PC-3 (cell line): Measurements from ENCODE around the gene AGAP3.

Source experiments
- EZH2 ChIP-seq: fragments of 300-600 bp; sonication (generic); IDR thresholded peaks from one replicate; pipeline ENCODE4 v1.6.1; 2017; ENCODE audit warnings: antibody characterized with exemption, mild to moderate bottlenecking, low read length; ENCODE audit not compliant: unreplicated experiment
- EZH2phosphoT487 ChIP-seq: fragments of 300-600 bp; sonication (generic); IDR thresholded peaks from 2 replicates; pipeline ENCODE4 v1.6.1; 2018; ENCODE audit warnings: mild to moderate bottlenecking, antibody characterized with exemption, low read length, borderline replicate concordance
- TF ChIP-seq, protein P1 (sequence below): fragments of 300-600 bp; sonication (generic); conservative IDR thresholded peaks from 2 replicates; pipeline ENCODE4 v1.5.1; 2017; ENCODE audit warnings: antibody characterized with exemption, low read depth, mild to moderate bottlenecking, low read length

DNA sequence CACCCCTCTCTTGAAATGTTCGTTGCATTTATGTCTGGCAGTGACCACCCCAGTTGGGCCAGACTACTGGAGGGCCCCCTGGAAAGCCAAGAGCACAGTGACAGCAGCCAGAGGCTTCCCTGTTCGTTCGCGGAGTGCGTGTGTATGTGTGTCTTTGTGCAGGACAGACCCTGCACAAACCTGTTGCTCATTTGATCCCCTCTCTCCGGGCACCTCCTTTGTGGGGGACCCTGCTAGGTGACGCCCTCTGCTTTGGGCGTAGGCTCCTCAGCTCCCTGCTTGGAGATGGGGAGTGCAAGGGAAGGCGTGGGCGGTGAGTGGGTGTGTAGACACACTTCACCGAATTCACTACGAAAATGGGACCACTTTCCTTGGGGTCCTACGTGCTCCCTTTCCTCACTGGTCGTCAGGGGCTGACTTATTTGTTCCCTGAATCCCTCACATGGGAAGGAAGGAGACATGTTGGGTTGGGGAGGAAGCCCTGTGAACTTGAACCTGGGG, 38.7 kb downstream of the AGAP3 start:
- no peak for TF ChIP-seq EZH2
- TF ChIP-seq, protein P1, sequence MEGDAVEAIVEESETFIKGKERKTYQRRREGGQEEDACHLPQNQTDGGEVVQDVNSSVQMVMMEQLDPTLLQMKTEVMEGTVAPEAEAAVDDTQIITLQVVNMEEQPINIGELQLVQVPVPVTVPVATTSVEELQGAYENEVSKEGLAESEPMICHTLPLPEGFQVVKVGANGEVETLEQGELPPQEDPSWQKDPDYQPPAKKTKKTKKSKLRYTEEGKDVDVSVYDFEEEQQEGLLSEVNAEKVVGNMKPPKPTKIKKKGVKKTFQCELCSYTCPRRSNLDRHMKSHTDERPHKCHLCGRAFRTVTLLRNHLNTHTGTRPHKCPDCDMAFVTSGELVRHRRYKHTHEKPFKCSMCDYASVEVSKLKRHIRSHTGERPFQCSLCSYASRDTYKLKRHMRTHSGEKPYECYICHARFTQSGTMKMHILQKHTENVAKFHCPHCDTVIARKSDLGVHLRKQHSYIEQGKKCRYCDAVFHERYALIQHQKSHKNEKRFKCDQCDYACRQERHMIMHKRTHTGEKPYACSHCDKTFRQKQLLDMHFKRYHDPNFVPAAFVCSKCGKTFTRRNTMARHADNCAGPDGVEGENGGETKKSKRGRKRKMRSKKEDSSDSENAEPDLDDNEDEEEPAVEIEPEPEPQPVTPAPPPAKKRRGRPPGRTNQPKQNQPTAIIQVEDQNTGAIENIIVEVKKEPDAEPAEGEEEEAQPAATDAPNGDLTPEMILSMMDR = no peak
- no peak for TF ChIP-seq EZH2phosphoT487
